Keratinocyte (primary cell): ENCODE data around the gene OARD1. TPM values are rescaled to one million over a fixed set of nuclear protein-coding genes. Genes with fewer than 3 reads are reported as not detected.

Source experiments
- DNase-seq: peaks from one replicate; pipeline ENCODE4 v3.0.0-alpha.2; 2011; ENCODE audit warnings: low read depth, missing footprints, low spot score
- FAIRE-seq: peaks from 2 replicates; lab custom pipeline; 2011; peaks lifted over from hg19 to GRCh38; lab: Jason Lieb, UNC
- H2AFZ ChIP-seq: 2 replicates; pipeline ENCODE4 v1.6.0; 2012; ENCODE audit warnings: low read length, control low read depth, inconsistent platforms; ENCODE audit not compliant: control insufficient read depth
- H3K27ac ChIP-seq: 2 replicates; pipeline ENCODE4 v1.5.1; 2011; ENCODE audit warnings: low read length; ENCODE audit not compliant: control insufficient read depth, insufficient read depth
- H3K27me3 ChIP-seq: 3 replicates; pipeline ENCODE4 v1.6.0; 2011; ENCODE audit warnings: low read length; ENCODE audit not compliant: control insufficient read depth, insufficient read depth; ENCODE audit errors: extremely low read depth
- H3K36me3 ChIP-seq, 2 experiments: 2 replicates in 1 of 2; 3 replicates in 1 of 2; pipeline ENCODE4 v1.5.1; 2011; ENCODE audit warnings: low read length in 2 of 2, mild to moderate bottlenecking in 1 of 2; ENCODE audit not compliant: control insufficient read depth in 2 of 2, insufficient read depth in 2 of 2; ENCODE audit errors: extremely low read depth in 1 of 2
- H3K4me1 ChIP-seq: 3 replicates; pipeline ENCODE4 v1.5.1; 2011; ENCODE audit warnings: low read length; ENCODE audit not compliant: control insufficient read depth, insufficient read depth; ENCODE audit errors: extremely low read depth
- H3K4me2 ChIP-seq: 3 replicates; pipeline ENCODE4 v1.6.0; 2011; ENCODE audit warnings: low read depth, low read length; ENCODE audit not compliant: control insufficient read depth, insufficient read depth; ENCODE audit errors: extremely low read depth
- H3K4me3 ChIP-seq, 3 experiments: fragments of 200-600 bp in 1 of 3; sonication (generic) in 1 of 3; 2 replicates in 2 of 3; 3 replicates in 1 of 3; pipeline ENCODE4 v1.5.1; 2011 to 2016; ENCODE audit warnings: low read length in 3 of 3, mild to moderate bottlenecking in 3 of 3, control low read depth in 2 of 3, inconsistent platforms in 1 of 3, low read depth in 1 of 3, mixed read lengths in 1 of 3, mixed run types in 1 of 3, moderate library complexity in 1 of 3; ENCODE audit not compliant: control insufficient read depth in 2 of 3, insufficient read depth in 2 of 3; ENCODE audit errors: extremely low read depth in 1 of 3
- H3K79me2 ChIP-seq: 2 replicates; pipeline ENCODE4 v1.6.0; 2012; ENCODE audit warnings: low read length; ENCODE audit not compliant: control insufficient read depth, insufficient read depth
- H3K9ac ChIP-seq: 3 replicates; pipeline ENCODE4 v1.6.0; 2011; ENCODE audit warnings: low read length; ENCODE audit not compliant: control insufficient read depth, insufficient read depth; ENCODE audit errors: extremely low read depth
- H3K9me1 ChIP-seq: 3 replicates; pipeline ENCODE4 v1.6.0; 2011; ENCODE audit warnings: low read length; ENCODE audit not compliant: control insufficient read depth, insufficient read depth; ENCODE audit errors: extremely low read depth
- H3K9me3 ChIP-seq: 2 replicates; pipeline ENCODE4 v1.5.1; 2012; ENCODE audit warnings: low read depth, low read length; ENCODE audit not compliant: control insufficient read depth
- H4K20me1 ChIP-seq: 3 replicates; pipeline ENCODE4 v1.6.0; 2011; ENCODE audit warnings: low read length; ENCODE audit not compliant: control insufficient read depth, insufficient read depth; ENCODE audit errors: extremely low read depth
- CTCF ChIP-seq, 3 experiments: IDR thresholded peaks in 1 of 3; conservative IDR thresholded peaks in 1 of 3; optimal IDR thresholded peaks in 1 of 3; 2 replicates in 2 of 3; 3 replicates in 1 of 3; pipeline versions ENCODE3 to v1.5.1; 2011; ENCODE audit warnings: low read length in 3 of 3, mild to moderate bottlenecking in 3 of 3, moderate library complexity in 2 of 3, control low read depth in 1 of 3, inconsistent platforms in 1 of 3; ENCODE audit not compliant: insufficient read depth in 2 of 3; ENCODE audit errors: extremely low read depth in 1 of 3
- EZH2 ChIP-seq: IDR thresholded peaks from one replicate; pipeline ENCODE4 v1.6.1; 2012; ENCODE audit warnings: inconsistent platforms, mild to moderate bottlenecking, low read length, moderate library complexity
- dilution Hi-C: fragments of 300-500 bp; cut with MboI; formaldehyde crosslinking; loops from one replicate; pipeline ENCODE4 v1.7.0; 2020; ENCODE audit warnings: low sequenced_read_pairs; ENCODE audit not compliant: extremely low pct_ligation_motif_present
- polyA plus RNA-seq, 5 experiments: library from polyadenylated mRNA; depleted of rRNA in 3 of 5; stranded (reverse) in 3 of 5; stranded (forward) in 1 of 5; unstranded in 1 of 5; fragments of >200 nt; gene quantifications; 1 replicate in 1 of 5; 2 replicates in 3 of 5; 3 replicates in 1 of 5; pipeline versions ENCODE4 v1.2.1 to v1.2.3, GENCODE V29; 2011 to 2012; ENCODE audit warnings: missing spikeins in 2 of 5, low read depth in 1 of 5, low replicate concordance in 1 of 5

The OARD1 gene
- polyA plus RNA-seq, 1 donor (not counting 4 experiments of a cell fraction or from before 2014, with no cell fraction given): 20.3 TPM

GRCh38 chr6:41072836-41073202 lies 663 bp upstream of the OARD1 start, which contains the start of gene NFYA:
Gene NFYA (plus strand): TSS chr6:41072974. CDS start chr6:41079090, 6,116 bp downstream.
- H3K27ac ChIP-seq: peak within 1 kb of the TSS; percentile 96
- H3K79me2 ChIP-seq: peaks cover 43% of the 10 kb centered on the region
- peaks cover 0 to 7% of the 10 kb centered on the region in 2 experiments for H3K36me3 ChIP-seq
- H4K20me1 ChIP-seq: no peaks in the 10 kb centered on the region
- H3K9me1 ChIP-seq: no peaks in the 10 kb centered on the region
- H3K9me3 ChIP-seq: no peaks in the 10 kb centered on the region
- H2AFZ ChIP-seq: peak within 1 kb of the TSS; percentile 72
- peak within 1 kb of the TSS; percentile 88 for H3K4me2 ChIP-seq
- peaks cover 11% of the 10 kb centered on the region for H3K4me1 ChIP-seq
- dilution Hi-C loops: no loop called here
- FAIRE-seq (no peak), DNase-seq (no peak)
- no peaks in the 10 kb centered on the region for H3K27me3 ChIP-seq
- H3K4me3 ChIP-seq: peak within 1 kb of the TSS; percentile 85 to 93 (median 88)
- TF ChIP-seq CTCF (optimal IDR thresholded peaks at IDR 0.05 in 1 of 3, IDR thresholded peaks at IDR 0.05 in 1 of 3, conservative IDR thresholded peaks at IDR 0.05 in 1 of 3; ENCODE audit: extremely low read depth in 1 of 3, insufficient read depth in 2 of 3, low read length in 3 of 3) (no peak), EZH2 (no peak)
- peak within 1 kb of the TSS; percentile 93 for H3K9ac ChIP-seq

- Histone ChIP-seq H2AFZ (peak overlapping the region; percentile 90), H3K27me3 (no peaks in the 10 kb centered on the region), H3K27ac (peak overlapping the region; percentile 96), H3K9me3 (no peaks in the 10 kb centered on the region), H4K20me1 (no peaks in the 10 kb centered on the region), H3K79me2 (peaks cover 30% of the 10 kb centered on the region), H3K4me2 (peak overlapping the region; percentile 81), H3K9ac (peak overlapping the region; percentile 93), H3K4me3 (peak overlapping the region; percentile 85 to 93 (median 88)), H3K4me1 (peaks cover 5% of the 10 kb centered on the region), H3K36me3 (peaks cover 0 to 7% of the 10 kb centered on the region in 2 experiments), H3K9me1 (no peaks in the 10 kb centered on the region)
- FAIRE-seq (peak; percentile 77), DNase-seq (no peak)
- dilution Hi-C loops: no loop called here
- TF ChIP-seq CTCF (optimal IDR thresholded peaks at IDR 0.05 in 1 of 3, IDR thresholded peaks at IDR 0.05 in 1 of 3, conservative IDR thresholded peaks at IDR 0.05 in 1 of 3; ENCODE audit: extremely low read depth in 1 of 3, insufficient read depth in 2 of 3, low read length in 3 of 3) (peak in 1 of 3 experiments; percentile 11), EZH2 (no peak)
Measured at GRCh38 chr6:41071501-41071922, 644 bp downstream of the OARD1 start.
